Ascending aorta (tissue), 2 donors: ENCODE results near the gene NCKAP5. TPM values are rescaled to one million over a fixed set of nuclear protein-coding genes. Genes with fewer than 3 reads are reported as not detected.

Source experiments
- DNase-seq, 2 donors: peaks; one replicate each; pipeline ENCODE4 v3.0.0-alpha.2; 2019; ENCODE audit warnings: low spot score in 2 of 2
- H3K27ac ChIP-seq, 2 donors: fragments of 200-600 bp; sonication (generic); one replicate each; pipeline ENCODE4 v1.5.1; 2016 to 2017; ENCODE audit warnings: mild to moderate bottlenecking in 1 of 2
- H3K27me3 ChIP-seq: fragments of 200-600 bp; sonication (generic); one replicate; pipeline ENCODE4 v1.5.1; 2017
- H3K36me3 ChIP-seq, 2 donors: fragments of 200-600 bp; sonication (generic); one replicate each; pipeline ENCODE4 v1.5.1; 2016
- H3K4me1 ChIP-seq, 2 donors: fragments of 200-600 bp; sonication (generic); one replicate each; pipeline ENCODE4 v1.5.1; 2016 to 2017; ENCODE audit warnings: mild to moderate bottlenecking in 1 of 2
- H3K4me3 ChIP-seq, 2 donors: fragments of 200-600 bp; sonication (generic); one replicate each; pipeline ENCODE4 v1.5.1; 2016 to 2017; ENCODE audit warnings: mild to moderate bottlenecking in 1 of 2
- H3K9me3 ChIP-seq, 2 donors: fragments of 200-600 bp; sonication (generic); one replicate each; pipeline ENCODE4 v1.5.1; 2016
- CTCF ChIP-seq, 3 experiments: fragments of 200-600 bp in 2 of 3; fragments of 450-650 bp in 1 of 3; sonication (generic) in 2 of 3; IDR thresholded peaks; one replicate each; pipeline ENCODE4 v1.5.1; 2016 to 2019; ENCODE audit warnings: antibody characterized with exemption in 3 of 3, mild to moderate bottlenecking in 1 of 3, moderate library complexity in 1 of 3
- intact Hi-C: fragments of 100-400 bp; cut with DNase I; formaldehyde crosslinking; loops from one replicate; pipeline ENCODE4 v1.15.1; 2023
- total RNA-seq: library from RNA; depleted of rRNA; stranded (reverse); fragments of >200 nt; gene quantifications from one replicate; pipeline ENCODE4 v1.1.0, GENCODE V29; 2016

The NCKAP5 gene
- total RNA-seq, 1 donor from 2014 or later: 0.75 TPM

GRCh38 chr2:133438848-133439564, 129.3 kb downstream of the NCKAP5 start:
- Histone ChIP-seq H3K27me3 (no peaks in the 10 kb centered on the region), H3K27ac (no peak overlapping the region), H3K36me3 (no peaks in the 10 kb centered on the region), H3K4me3 (no peak overlapping the region), H3K9me3 (no peaks in the 10 kb centered on the region), H3K4me1 (no peaks in the 10 kb centered on the region)
- DNase-seq: no peak
- intact Hi-C loops: no loop called here
- TF ChIP-seq CTCF (IDR thresholded peaks at IDR 0.05): no peak

GRCh38 chr2:133438026-133438425, 130.2 kb downstream of the NCKAP5 start:
- Histone ChIP-seq H3K4me3 (no peak overlapping the region), H3K9me3 (no peaks in the 10 kb centered on the region), H3K4me1 (no peaks in the 10 kb centered on the region), H3K27me3 (no peaks in the 10 kb centered on the region), H3K36me3 (no peaks in the 10 kb centered on the region), H3K27ac (no peak overlapping the region)
- no peak for DNase-seq
- TF ChIP-seq CTCF (IDR thresholded peaks at IDR 0.05): no peak
- intact Hi-C loops: no loop called here

GRCh38 chr2:133437492-133437891, 130.8 kb downstream of the NCKAP5 start:
- Histone ChIP-seq H3K27ac (no peak overlapping the region), H3K36me3 (no peaks in the 10 kb centered on the region), H3K4me3 (no peak overlapping the region), H3K4me1 (no peaks in the 10 kb centered on the region), H3K9me3 (no peaks in the 10 kb centered on the region), H3K27me3 (no peaks in the 10 kb centered on the region)
- no peak for DNase-seq
- intact Hi-C loops: no loop called here
- TF ChIP-seq CTCF (IDR thresholded peaks at IDR 0.05): no peak

- Histone ChIP-seq H3K9me3 (no peaks in the 10 kb centered on the region), H3K36me3 (no peaks in the 10 kb centered on the region), H3K27ac (no peak overlapping the region), H3K4me3 (no peak overlapping the region), H3K4me1 (no peaks in the 10 kb centered on the region), H3K27me3 (no peaks in the 10 kb centered on the region)
- intact Hi-C loops: no loop called here
- DNase-seq: no peak
- no peak for TF ChIP-seq CTCF (IDR thresholded peaks at IDR 0.05)
Observed at GRCh38 chr2:133434959-133435668, 133.1 kb downstream of the NCKAP5 start.

- intact Hi-C loops: no loop called here
- no peak for TF ChIP-seq CTCF (IDR thresholded peaks at IDR 0.05)
- Histone ChIP-seq H3K4me1 (no peaks in the 10 kb centered on the region), H3K27ac (no peak overlapping the region), H3K27me3 (no peaks in the 10 kb centered on the region), H3K36me3 (no peaks in the 10 kb centered on the region), H3K9me3 (no peaks in the 10 kb centered on the region), H3K4me3 (no peak overlapping the region)
- no peak for DNase-seq
Observed at GRCh38 chr2:133433455-133434451, 134.5 kb downstream of the NCKAP5 start.
